Panc1 (cell line): Measurements from ENCODE around the gene EYS. TPM values are rescaled to one million over a fixed set of nuclear protein-coding genes. Genes with fewer than 3 reads are reported as not detected.

Experiments
- ATAC-seq: fragments of 200-7000 bp; cut with Tn5 transposase; 2 replicates; pipeline ENCODE4 v1.9.1; 2020; ENCODE audit warnings: mild to moderate bottlenecking, moderate library complexity
- BruUV-seq: library from RNA; stranded (reverse); fragments of 400-500 nt; replicated peaks from 2 replicates; lab custom pipeline; 2021; lab: Mats Ljungman, UMichigan
- CTCF ChIA-PET: fragments of 300-600 bp; sonication (Branson Sonifier 250); formaldehyde crosslinking; loops from one replicate; lab custom pipeline; 2022; ENCODE audit warnings: antibody characterized with exemption; lab: Charles Lee
- POLR2A ChIA-PET: fragments of 300-600 bp; sonication (Branson Sonifier 250); formaldehyde crosslinking; loops from one replicate; lab custom pipeline; 2022; ENCODE audit warnings: antibody characterized with exemption; lab: Charles Lee
- DNase-seq: peaks from one replicate; pipeline ENCODE4 v3.0.0-alpha.2; 2010; ENCODE audit warnings: low read depth, low spot score
- H3K27ac ChIP-seq: 2 replicates; pipeline ENCODE4 v1.5.1; 2011; ENCODE audit warnings: mild to moderate bottlenecking, low read length, inconsistent platforms
- H3K27me3 ChIP-seq: fragments of 200-500 bp; sonication (Bioruptor generic); 2 replicates; pipeline ENCODE4 v1.6.0; 2014; ENCODE audit warnings: low read length, inconsistent platforms; ENCODE audit not compliant: control insufficient read depth, insufficient read depth
- H3K36me3 ChIP-seq: fragments of 200-500 bp; sonication (Bioruptor generic); 2 replicates; pipeline ENCODE4 v1.5.1; 2014; ENCODE audit warnings: inconsistent platforms, mild to moderate bottlenecking, low read length, moderate library complexity; ENCODE audit not compliant: control insufficient read depth, insufficient read depth
- H3K4me1 ChIP-seq: 2 replicates; pipeline ENCODE4 v1.5.1; 2011; ENCODE audit warnings: inconsistent platforms, mild to moderate bottlenecking, low read length, moderate library complexity; ENCODE audit not compliant: control insufficient read depth, insufficient read depth
- H3K4me3 ChIP-seq, 2 experiments: 2 replicates each; pipeline ENCODE4 v1.5.1; 2011 to 2012; ENCODE audit warnings: low read depth in 2 of 2, low read length in 2 of 2, mild to moderate bottlenecking in 2 of 2, inconsistent platforms in 1 of 2, moderate library complexity in 1 of 2
- H3K9me3 ChIP-seq: fragments of 200-500 bp; sonication (Bioruptor generic); 2 replicates; pipeline ENCODE4 v1.5.1; 2014; ENCODE audit warnings: low read depth, mild to moderate bottlenecking, inconsistent platforms, low read length, moderate library complexity; ENCODE audit not compliant: control insufficient read depth, insufficient read depth
- POLR2AphosphoS5 ChIP-seq: IDR thresholded peaks from 2 replicates; pipeline ENCODE4 v1.6.1; 2012; ENCODE audit warnings: mild to moderate bottlenecking, low read depth, low read length, moderate library complexity
- SIN3A ChIP-seq: IDR thresholded peaks from 2 replicates; pipeline ENCODE4 v1.6.1; 2012; ENCODE audit warnings: low read depth, mild to moderate bottlenecking, low read length, moderate library complexity, borderline replicate concordance; ENCODE audit not compliant: insufficient read depth
- TCF7L2 ChIP-seq: IDR thresholded peaks from 2 replicates; pipeline ENCODE4 v1.6.1; 2011; ENCODE audit warnings: mild to moderate bottlenecking, low read depth, low read length, inconsistent platforms
- in situ Hi-C: cut with HindIII; loops from 2 replicates; pipeline ENCODE4 v1.10.0; 2016; ENCODE audit warnings: low sequenced_read_pairs, low pct_unique_long_range_greater_than_20kb
- intact Hi-C: fragments of 100-400 bp; cut with micrococcal nuclease; formaldehyde crosslinking; loops from one replicate; pipeline ENCODE4 v1.10.0; 2022; ENCODE audit not compliant: unreplicated experiment
- total RNA-seq: library from RNA; stranded (reverse); gene quantifications from one replicate; pipeline ENCODE4 v1.2.1, GENCODE V29; 2021; ENCODE audit not compliant: unreplicated experiment
- TF ChIP-seq, protein P1 (sequence below), 2 experiments: IDR thresholded peaks; 2 replicates each; pipeline ENCODE4 v1.6.1; 2011 to 2012; ENCODE audit warnings: low read depth in 2 of 2, control low read depth in 1 of 2, low read length in 1 of 2, mild to moderate bottlenecking in 1 of 2, moderate library complexity in 1 of 2; ENCODE audit not compliant: insufficient read depth in 1 of 2
- TF ChIP-seq, protein P2 (sequence below): fragments of 450-650 bp; IDR thresholded peaks from 2 replicates; pipeline ENCODE4 v1.5.1; 2017; ENCODE audit warnings: mild to moderate bottlenecking

Gene EYS
- total RNA-seq, 1 experiment from 2014 or later = not detected

DNA sequence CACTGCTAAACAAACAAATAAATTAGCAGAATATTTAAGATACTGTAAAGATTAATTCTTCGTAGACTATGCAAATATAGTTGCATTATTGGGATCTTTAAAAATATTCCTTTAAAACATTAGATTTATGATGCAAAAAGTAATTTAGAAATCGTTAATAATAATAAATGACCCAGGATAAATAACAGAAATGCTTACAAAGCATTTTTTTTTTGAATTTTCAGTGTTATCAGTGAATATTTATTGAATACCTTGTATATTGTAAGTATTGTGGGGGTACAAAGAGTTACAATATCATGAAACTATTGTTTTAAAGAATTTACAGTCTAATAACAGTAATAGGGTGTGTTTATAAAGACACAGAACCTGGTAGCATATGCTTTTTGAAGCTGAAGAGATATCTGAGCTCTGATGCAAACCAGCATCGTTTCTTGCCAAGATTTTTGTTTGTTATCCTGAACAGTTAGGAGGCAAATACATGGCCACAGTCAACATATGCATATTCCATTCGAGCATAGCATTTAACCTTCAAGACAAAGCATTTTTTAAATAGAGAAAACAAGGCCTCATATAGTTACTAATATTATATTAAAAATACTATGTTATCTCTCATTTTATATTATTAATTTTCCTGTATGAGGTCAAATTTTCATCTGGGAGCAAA lies 1584.2 kb downstream of the EYS start:
- TF ChIP-seq, protein P1, sequence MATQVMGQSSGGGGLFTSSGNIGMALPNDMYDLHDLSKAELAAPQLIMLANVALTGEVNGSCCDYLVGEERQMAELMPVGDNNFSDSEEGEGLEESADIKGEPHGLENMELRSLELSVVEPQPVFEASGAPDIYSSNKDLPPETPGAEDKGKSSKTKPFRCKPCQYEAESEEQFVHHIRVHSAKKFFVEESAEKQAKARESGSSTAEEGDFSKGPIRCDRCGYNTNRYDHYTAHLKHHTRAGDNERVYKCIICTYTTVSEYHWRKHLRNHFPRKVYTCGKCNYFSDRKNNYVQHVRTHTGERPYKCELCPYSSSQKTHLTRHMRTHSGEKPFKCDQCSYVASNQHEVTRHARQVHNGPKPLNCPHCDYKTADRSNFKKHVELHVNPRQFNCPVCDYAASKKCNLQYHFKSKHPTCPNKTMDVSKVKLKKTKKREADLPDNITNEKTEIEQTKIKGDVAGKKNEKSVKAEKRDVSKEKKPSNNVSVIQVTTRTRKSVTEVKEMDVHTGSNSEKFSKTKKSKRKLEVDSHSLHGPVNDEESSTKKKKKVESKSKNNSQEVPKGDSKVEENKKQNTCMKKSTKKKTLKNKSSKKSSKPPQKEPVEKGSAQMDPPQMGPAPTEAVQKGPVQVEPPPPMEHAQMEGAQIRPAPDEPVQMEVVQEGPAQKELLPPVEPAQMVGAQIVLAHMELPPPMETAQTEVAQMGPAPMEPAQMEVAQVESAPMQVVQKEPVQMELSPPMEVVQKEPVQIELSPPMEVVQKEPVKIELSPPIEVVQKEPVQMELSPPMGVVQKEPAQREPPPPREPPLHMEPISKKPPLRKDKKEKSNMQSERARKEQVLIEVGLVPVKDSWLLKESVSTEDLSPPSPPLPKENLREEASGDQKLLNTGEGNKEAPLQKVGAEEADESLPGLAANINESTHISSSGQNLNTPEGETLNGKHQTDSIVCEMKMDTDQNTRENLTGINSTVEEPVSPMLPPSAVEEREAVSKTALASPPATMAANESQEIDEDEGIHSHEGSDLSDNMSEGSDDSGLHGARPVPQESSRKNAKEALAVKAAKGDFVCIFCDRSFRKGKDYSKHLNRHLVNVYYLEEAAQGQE (IDR thresholded peaks at IDR 0.05; ENCODE audit: insufficient read depth in 1 of 2, low read depth in 2 of 2, low read length in 1 of 2) = no peak
- TF ChIP-seq, protein P2, sequence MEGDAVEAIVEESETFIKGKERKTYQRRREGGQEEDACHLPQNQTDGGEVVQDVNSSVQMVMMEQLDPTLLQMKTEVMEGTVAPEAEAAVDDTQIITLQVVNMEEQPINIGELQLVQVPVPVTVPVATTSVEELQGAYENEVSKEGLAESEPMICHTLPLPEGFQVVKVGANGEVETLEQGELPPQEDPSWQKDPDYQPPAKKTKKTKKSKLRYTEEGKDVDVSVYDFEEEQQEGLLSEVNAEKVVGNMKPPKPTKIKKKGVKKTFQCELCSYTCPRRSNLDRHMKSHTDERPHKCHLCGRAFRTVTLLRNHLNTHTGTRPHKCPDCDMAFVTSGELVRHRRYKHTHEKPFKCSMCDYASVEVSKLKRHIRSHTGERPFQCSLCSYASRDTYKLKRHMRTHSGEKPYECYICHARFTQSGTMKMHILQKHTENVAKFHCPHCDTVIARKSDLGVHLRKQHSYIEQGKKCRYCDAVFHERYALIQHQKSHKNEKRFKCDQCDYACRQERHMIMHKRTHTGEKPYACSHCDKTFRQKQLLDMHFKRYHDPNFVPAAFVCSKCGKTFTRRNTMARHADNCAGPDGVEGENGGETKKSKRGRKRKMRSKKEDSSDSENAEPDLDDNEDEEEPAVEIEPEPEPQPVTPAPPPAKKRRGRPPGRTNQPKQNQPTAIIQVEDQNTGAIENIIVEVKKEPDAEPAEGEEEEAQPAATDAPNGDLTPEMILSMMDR = no peak
- no peak for TF ChIP-seq POLR2AphosphoS5
- no peak for TF ChIP-seq TCF7L2
- no peak for TF ChIP-seq SIN3A
- no TSS peak for BruUV-seq
- no peaks in the 10 kb centered on the region; the same call in 1 of the 2 replicates for H3K36me3 ChIP-seq
- POLR2A ChIA-PET = no interaction called here
- H3K27ac ChIP-seq = no peak overlapping the region
- no peaks in the 10 kb centered on the region for H3K27me3 ChIP-seq
- peaks cover 3% of the 10 kb centered on the region; the same call in 1 of the 2 replicates for H3K9me3 ChIP-seq
- in situ Hi-C loops (no loop called here), intact Hi-C loops (no loop called here)
- DNase-seq (no peak), ATAC-seq (no peak)
- H3K4me3 ChIP-seq = no peak overlapping the region
- no peaks in the 10 kb centered on the region for H3K4me1 ChIP-seq
- CTCF ChIA-PET = no interaction called here

DNA sequence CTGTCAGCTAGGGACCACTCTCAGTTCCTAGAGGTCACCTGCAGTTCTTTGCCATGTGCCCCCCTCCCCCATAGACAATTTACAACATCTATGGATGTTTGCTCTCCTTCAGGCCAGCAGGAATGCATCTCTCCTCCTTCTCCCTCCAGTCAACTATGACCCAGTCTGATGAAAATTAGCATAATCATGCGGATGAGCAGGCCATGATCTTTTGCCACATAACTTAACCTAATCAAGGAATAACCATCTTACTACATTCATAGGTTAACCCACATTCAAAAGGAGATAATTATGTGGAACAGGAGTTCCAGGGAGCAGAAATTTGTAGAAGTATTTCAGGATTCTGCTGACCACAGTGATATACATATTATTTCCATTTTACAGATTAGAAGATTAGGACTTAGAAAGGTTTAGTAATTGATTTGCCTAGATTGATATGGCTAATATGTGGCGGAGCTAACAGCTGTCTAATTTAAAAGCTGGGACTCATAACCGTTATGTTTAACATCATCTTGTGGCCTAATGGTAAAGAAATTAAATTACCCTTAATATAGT lies 1585.9 kb downstream of the EYS start:
- BruUV-seq = no TSS peak
- no peak for ATAC-seq
- no peak overlapping the region for H3K4me3 ChIP-seq
- peaks cover 3% of the 10 kb centered on the region; the same call in 1 of the 2 replicates for H3K9me3 ChIP-seq
- H3K4me1 ChIP-seq = no peaks in the 10 kb centered on the region
- ChIA-PET CTCF (interaction anchor here (0.6 kb wide), 1 partner anchor 13 kb away, joined by 4 read pairs; no protein-coding TSS in a partner anchor), POLR2A (no interaction called here)
- H3K36me3 ChIP-seq = no peaks in the 10 kb centered on the region
- DNase-seq = no peak
- in situ Hi-C loops = no loop called here
- H3K27ac ChIP-seq = no peak overlapping the region
- intact Hi-C loops = no loop called here
- TF ChIP-seq, protein P1 (IDR thresholded peaks at IDR 0.05; ENCODE audit: insufficient read depth in 1 of 2, low read depth in 2 of 2, low read length in 1 of 2) = no peak
- TF ChIP-seq TCF7L2 (no peak), SIN3A (no peak), POLR2AphosphoS5 (no peak)
- TF ChIP-seq, protein P2 = no peak
- no peaks in the 10 kb centered on the region for H3K27me3 ChIP-seq
